Psoas muscle (tissue), 8 donors: ENCODE measurements around the gene NAB2. TPM values are rescaled to one million over a fixed set of nuclear protein-coding genes. Genes with fewer than 3 reads are reported as not detected.
A peak's percentile ranks its signal among the peaks of the same experiment; 100 is the strongest.

Source experiments
- ATAC-seq, 4 donors: fragments of 200-7000 bp; cut with Tn5 transposase; one replicate each; pipeline ENCODE4 v1.9.1; 2020; ENCODE audit warnings: moderate library complexity in 3 of 4, mild to moderate bottlenecking in 2 of 4
- DNase-seq, 2 donors: peaks; one replicate each; pipeline ENCODE4 v3.0.0-alpha.2; 2020
- H3K27ac ChIP-seq: fragments of 200-600 bp; one replicate; pipeline ENCODE4 v1.8.0; 2022
- H3K27me3 ChIP-seq, 3 donors: fragments of 200-600 bp in 1 of 3; one replicate each; pipeline versions ENCODE4 v1.6.1 to v1.8.0; 2013 to 2022; ENCODE audit warnings: low read length in 2 of 3, mild to moderate bottlenecking in 2 of 3, moderate library complexity in 1 of 3; ENCODE audit not compliant: insufficient read depth in 3 of 3
- H3K36me3 ChIP-seq, 2 donors: fragments of 200-600 bp in 1 of 2; one replicate each; pipeline versions ENCODE4 v1.6.1 to v1.8.0; 2013 to 2022; ENCODE audit warnings: low read depth in 1 of 2, mild to moderate bottlenecking in 1 of 2, moderate library complexity in 1 of 2; ENCODE audit not compliant: insufficient read depth in 1 of 2
- H3K4me1 ChIP-seq: fragments of 200-600 bp; one replicate; pipeline ENCODE4 v1.8.0; 2022
- H3K4me3 ChIP-seq: fragments of 200-600 bp; one replicate; pipeline ENCODE4 v1.8.0; 2022; ENCODE audit warnings: mild to moderate bottlenecking
- H3K9me3 ChIP-seq: fragments of 200-600 bp; one replicate; pipeline ENCODE4 v1.8.0; 2022
- WGBS, 3 donors: extraction: QIAGEN DNeasy Blood & Tissue Kit; methylation state at CpG; one replicate each; pipeline versions ENCODE4 v1.1.6 to v1.1.7; 2013; 5-methylcytosine and 5-hydroxymethylcytosine counted together
- intact Hi-C, 2 donors: fragments of 100-400 bp; cut with DNase I; formaldehyde crosslinking; loops; one replicate each; pipeline versions ENCODE4 v1.11.0 to v1.14.2; 2022
- polyA plus RNA-seq, 3 donors: library from polyadenylated mRNA; stranded (reverse); fragments of 200-250 nt; gene quantifications; one replicate each; pipeline ENCODE4 v1.2.3, GENCODE V29; 2013
- total RNA-seq, 4 donors: library from RNA; stranded (reverse); fragmentation: NEBNext Ultra II Directional in 2 of 4; extraction: Animal tissue kit (Norgen Biotek cat#: 25700) in 2 of 4; gene quantifications; one replicate each; pipeline versions ENCODE4 v1.2.1 to v1.2.4, GENCODE V29; 2021 to 2023
- TF ChIP-seq, protein P1 (sequence below): fragments of 200-600 bp; IDR thresholded peaks from one replicate; pipeline ENCODE4 v1.8.0; 2022; ENCODE audit warnings: antibody characterized with exemption
- donor health status: healthy with polysubstance abuse.
- donor health status: DM: no; HTN: no; CAD: no; lungs with moderate emphysema.
- donor health status: Bipolar disorder and iron deficiency.
- donor health status: healthy.
- donor health status: DM: yes; HTN: yes; CAD: no.
- donor health status: DM: no; HTN: no; CAD: no.
- donor health status: DM: no; HTN: no; CAD: no.
- donor health status: DM: yes; HTN: yes; CAD: no.

The NAB2 gene
- total and polyA plus RNA-seq, 7 donors = 5.6 to 114 (median 8.9) TPM

DNA sequence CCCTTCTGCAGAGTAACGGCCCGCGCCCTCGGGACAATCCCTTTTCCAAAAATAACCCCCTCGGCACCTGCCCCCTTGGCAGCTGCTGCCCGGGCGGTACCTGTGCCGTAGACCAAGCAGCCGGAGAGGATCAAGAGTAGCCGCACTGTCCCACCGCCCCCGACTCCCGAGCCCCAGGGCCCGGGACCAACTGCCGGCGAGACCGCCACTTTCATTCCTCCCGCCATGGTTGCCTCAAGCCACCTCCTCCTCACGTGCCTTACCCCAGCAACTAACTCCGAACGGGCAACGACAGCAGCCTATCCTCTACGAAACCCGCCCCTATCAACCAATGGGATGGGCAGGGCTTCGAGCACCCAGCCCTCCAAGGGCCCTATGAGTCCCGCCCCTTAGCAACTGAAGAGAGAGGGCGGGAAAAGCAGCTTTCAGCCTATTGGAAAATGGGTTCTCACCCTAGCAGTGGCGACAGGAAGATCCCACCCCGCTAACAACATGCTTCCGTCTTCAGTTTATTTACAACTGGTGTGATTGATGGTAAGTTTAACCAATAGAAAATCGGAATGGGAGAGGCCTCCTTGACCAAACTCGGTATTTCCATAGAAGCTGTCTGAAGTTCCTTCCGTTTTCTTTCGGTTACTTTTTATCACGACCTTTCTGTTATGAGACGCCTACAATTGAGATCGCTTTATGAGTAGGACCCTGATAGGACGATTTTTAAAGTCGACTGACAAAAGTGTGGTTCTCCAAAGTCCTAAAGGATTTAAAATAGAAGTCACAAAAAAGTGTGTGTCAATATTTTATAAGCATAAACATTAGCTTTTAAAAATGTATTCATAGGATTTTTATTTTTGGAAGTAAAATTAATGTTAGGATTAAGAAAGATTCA, 10.2 kb upstream of the NAB2 start, which contains the start of gene NEMP1:
TSS of gene NEMP1 (minus strand) at position 273 of the 886 bp plus-strand sequence. CDS start at position 227, 46 bp downstream.
- intact Hi-C loops = no loop called here

DNA sequence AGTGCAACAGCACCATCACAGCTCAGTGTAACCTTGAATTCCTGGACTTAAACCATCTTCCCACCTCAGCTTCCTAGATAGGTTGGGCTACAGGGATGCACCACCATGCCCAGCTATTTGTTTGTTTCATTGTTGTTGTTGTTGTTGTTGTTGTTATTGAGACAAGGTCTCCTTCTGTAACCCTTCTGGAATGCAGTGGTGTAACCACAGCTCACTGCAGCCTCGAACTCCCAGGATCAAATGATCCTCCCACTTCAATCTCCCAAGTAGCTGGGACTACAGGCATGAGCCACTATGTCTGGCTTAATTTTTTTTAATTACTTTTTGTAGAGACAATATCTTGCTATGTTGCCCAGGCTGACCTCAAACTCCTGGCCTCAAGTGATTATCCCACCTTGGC, 9.1 kb upstream of the NAB2 start:
- no peak overlapping the region for H3K4me3 ChIP-seq
- no peaks in the 10 kb centered on the region for H3K27me3 ChIP-seq
- no peaks in the 10 kb centered on the region for H3K9me3 ChIP-seq
- peaks cover 12% of the 10 kb centered on the region for H3K4me1 ChIP-seq
- peak overlapping the region; percentile 84 for H3K27ac ChIP-seq
- no peaks in the 10 kb centered on the region for H3K36me3 ChIP-seq
- intact Hi-C loops = no loop called here
- DNase-seq (no peak), ATAC-seq (no peak)
- TF ChIP-seq, protein P1, sequence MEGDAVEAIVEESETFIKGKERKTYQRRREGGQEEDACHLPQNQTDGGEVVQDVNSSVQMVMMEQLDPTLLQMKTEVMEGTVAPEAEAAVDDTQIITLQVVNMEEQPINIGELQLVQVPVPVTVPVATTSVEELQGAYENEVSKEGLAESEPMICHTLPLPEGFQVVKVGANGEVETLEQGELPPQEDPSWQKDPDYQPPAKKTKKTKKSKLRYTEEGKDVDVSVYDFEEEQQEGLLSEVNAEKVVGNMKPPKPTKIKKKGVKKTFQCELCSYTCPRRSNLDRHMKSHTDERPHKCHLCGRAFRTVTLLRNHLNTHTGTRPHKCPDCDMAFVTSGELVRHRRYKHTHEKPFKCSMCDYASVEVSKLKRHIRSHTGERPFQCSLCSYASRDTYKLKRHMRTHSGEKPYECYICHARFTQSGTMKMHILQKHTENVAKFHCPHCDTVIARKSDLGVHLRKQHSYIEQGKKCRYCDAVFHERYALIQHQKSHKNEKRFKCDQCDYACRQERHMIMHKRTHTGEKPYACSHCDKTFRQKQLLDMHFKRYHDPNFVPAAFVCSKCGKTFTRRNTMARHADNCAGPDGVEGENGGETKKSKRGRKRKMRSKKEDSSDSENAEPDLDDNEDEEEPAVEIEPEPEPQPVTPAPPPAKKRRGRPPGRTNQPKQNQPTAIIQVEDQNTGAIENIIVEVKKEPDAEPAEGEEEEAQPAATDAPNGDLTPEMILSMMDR = no peak
- 33 to 71% (median 58%) methylated on average over 1 of the region's 1 CpG for WGBS, 3 donors

More for the DNA sequence above, 10.2 kb upstream of the NAB2 start, which contains the start of gene NEMP1:
- H3K4me1 ChIP-seq = peaks cover 12% of the 10 kb centered on the region
- DNase-seq (peak; percentile 93 to 97), ATAC-seq (peak; percentile 100)
- peak within 1 kb of the TSS; percentile 84 for H3K27ac ChIP-seq
- TF ChIP-seq, protein P1 = no peak
- H3K27me3 ChIP-seq = no peaks in the 10 kb centered on the region
- 0% methylated on average over 37 to 39 of the region's 39 CpGs for WGBS, 3 donors
- H3K4me3 ChIP-seq = peak within 1 kb of the TSS; percentile 96
- H3K36me3 ChIP-seq = no peaks in the 10 kb centered on the region
- no peaks in the 10 kb centered on the region for H3K9me3 ChIP-seq

DNA sequence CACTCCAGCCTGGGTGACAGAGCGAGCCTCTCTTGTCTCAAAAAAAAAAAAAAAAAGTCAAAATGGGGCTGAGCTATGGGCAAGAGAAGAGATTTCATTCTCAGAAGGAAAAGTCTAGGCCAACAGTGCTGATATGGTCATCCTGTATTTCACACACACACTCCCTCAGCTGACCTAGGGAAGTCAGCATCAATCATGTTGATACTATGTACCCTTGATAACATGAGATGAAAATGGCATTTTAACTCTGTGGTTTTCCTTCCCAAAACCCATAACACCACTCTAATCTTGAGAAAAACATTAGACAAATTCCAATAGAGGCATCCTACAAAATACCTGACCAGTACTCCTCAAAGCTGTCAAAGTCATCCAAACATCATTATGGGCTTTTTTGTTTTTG, 8.1 kb upstream of the NAB2 start:
- Histone ChIP-seq H3K27me3 (no peaks in the 10 kb centered on the region), H3K4me1 (peaks cover 12% of the 10 kb centered on the region), H3K9me3 (no peaks in the 10 kb centered on the region), H3K4me3 (no peak overlapping the region), H3K36me3 (no peaks in the 10 kb centered on the region), H3K27ac (no peak overlapping the region)
- DNase-seq (no peak), ATAC-seq (no peak)
- TF ChIP-seq, protein P1 = no peak
- intact Hi-C loops = no loop called here
- 97 to 100% (median 100%) methylated on average over 1 of the region's 1 CpG for WGBS, 3 donors

DNA sequence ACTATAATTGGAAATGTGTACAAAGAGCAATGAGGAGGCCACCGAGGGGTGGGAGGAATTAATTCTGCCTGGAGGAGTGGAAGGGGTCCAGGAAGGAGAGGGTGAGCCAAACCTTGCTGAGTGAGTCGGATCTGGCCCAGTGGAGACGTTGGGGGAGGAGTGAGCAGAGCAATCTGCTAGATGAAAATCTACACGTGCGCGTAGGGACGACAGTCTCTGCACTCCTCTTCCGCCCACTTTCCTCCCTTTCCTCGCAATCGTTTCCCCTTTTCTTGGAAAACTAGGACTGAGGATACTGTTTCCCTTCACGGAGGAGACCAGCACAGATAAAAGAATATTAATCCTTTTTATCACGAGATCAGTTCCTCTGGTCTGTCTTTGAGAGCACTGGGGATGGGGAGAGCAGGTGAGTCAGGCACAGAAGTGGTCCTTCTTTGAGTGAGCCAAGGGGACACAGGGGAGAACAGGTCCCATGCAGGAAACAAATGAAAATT, 2.9 kb upstream of the NAB2 start:
- Histone ChIP-seq H3K27me3 (no peaks in the 10 kb centered on the region), H3K4me3 (peak overlapping the region; percentile 84), H3K36me3 (no peaks in the 10 kb centered on the region), H3K27ac (peak overlapping the region; percentile 92), H3K4me1 (peaks cover 15% of the 10 kb centered on the region), H3K9me3 (no peaks in the 10 kb centered on the region)
- TF ChIP-seq, protein P1 = no peak
- DNase-seq (peak; percentile 57 to 62), ATAC-seq (no peak)
- intact Hi-C loops = no loop called here
- 27 to 47% (median 37%) methylated on average over 12 of the region's 12 CpGs for WGBS, 3 donors
